AG09319 (cell line): ENCODE data around the gene RSPH9.
"Not testable (repeated sequence)": the region's sequence is repeated elsewhere in the genome, so short reads cannot be mapped to it uniquely, and the experiment has no call there.

Experiments
- DNase-seq: peaks from one replicate; pipeline ENCODE4 v3.0.0-alpha.2; 2010; ENCODE audit warnings: low read depth; ENCODE audit errors: extremely low read depth
- CTCF ChIP-seq: IDR thresholded peaks from 2 replicates; pipeline ENCODE4 v1.5.1; 2011; ENCODE audit warnings: low read depth, mild to moderate bottlenecking, inconsistent platforms, low read length, moderate library complexity

RSPH9 gene

DNA sequence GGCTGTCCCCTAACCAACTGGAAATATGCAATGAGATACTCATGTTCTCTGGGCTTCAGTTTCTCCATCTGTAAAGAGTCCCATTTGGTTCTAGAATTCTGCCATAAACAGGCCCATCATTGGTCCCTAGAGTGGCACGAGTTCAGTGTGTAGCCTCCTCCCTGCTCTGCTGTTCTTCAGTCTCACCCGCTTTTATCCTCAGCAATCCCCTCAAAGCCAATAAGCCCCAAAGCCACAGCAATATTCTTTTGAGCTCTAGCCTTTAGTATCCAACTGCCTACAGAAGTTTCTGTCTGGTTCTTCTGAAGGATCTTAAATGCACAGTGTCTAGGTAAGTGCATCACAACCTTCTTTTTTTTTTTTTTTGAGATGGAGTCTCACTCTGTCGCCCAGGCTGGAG, 52.6 kb downstream of the RSPH9 start:
- DNase-seq: no peak
- no peak for TF ChIP-seq CTCF

- peak; percentile 25 for DNase-seq
- no peak for TF ChIP-seq CTCF
Observed at GRCh38 chr6:43698584-43699349, 53.9 kb downstream of the RSPH9 start.

DNA sequence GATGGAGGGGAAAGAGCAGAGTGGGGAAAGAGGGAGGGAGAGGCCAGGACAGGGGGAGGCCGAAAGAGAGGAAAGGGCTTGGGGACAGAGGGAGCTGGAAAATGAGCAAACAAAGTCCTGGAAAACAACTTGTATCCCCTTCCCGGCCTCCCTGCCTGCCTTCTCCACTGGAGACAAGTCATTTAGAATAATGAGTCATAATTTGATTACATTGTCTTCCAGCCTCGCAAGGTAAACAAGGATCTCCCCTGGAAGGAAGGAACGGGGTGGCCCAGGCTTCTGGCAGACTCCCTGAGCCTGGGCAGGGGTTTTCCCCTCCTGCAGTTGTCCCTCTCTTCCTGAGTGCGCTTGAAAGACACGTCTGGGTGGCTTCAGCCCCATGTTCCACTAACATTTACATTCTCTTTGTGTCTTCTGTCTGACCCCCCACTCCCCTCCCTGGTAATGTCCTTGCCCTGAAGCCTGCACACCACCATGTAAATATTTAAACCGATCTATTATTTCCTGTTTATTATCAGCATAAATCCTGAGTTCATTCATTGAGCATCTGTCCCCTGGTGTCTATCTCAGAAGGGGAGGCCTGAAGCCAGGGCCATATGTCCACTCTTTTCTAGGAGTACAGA, 54.8 kb downstream of the RSPH9 start:
- DNase-seq: no peak
- TF ChIP-seq CTCF: no peak

DNA sequence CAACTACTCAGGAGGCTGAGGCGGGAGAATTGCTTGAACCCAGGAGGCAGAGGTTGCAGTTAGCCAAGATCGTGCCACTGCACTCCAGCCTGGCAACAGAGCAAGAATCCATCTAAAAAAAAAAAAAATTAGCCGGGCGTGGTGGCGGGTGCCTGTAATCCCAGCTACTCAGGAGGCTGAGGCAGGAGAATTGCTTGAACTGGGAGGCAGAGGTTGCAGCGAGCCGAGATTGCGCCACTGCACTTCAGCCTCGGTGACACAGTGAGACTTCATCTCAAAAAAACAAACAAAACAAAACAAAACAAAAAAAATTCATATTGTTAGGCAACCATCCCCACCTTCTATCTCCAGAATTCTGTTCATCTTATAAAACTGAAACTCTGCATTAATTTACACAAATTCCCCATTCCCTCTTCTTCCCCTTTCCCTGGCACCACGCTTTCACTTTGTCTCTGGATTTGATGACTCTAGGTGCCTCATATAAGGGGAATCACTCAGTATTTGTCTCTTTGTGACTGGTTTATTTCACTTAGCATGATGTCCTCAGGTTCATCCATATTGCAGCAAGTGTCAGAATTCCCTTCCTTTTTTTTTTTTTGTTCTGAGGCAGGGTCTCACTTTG, 56.2 kb downstream of the RSPH9 start:
- DNase-seq: not testable (repeated sequence)

DNA sequence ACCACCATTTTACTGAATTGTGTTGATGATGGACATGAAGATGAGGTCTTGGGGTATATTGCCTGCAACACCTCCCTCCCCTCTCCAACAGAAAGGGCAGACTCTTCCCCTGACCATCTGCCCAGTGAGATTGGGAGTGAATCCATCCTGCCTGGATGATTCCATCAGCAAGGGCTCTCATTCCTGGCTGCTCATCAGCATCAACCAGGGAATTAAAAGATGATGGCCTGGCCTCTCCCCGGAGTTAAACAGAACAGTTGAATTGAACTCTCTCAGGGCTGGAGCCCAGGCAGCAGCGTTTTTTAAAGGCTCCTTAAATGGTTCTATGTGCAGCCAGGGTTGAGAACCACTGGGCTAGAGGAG, 57.3 kb downstream of the RSPH9 start:
- no peak for TF ChIP-seq CTCF
- DNase-seq: no peak

- peak; percentile 85 for DNase-seq
- no peak for TF ChIP-seq CTCF
Observed at GRCh38 chr6:43702534-43703440, 58.0 kb downstream of the RSPH9 start.

DNA sequence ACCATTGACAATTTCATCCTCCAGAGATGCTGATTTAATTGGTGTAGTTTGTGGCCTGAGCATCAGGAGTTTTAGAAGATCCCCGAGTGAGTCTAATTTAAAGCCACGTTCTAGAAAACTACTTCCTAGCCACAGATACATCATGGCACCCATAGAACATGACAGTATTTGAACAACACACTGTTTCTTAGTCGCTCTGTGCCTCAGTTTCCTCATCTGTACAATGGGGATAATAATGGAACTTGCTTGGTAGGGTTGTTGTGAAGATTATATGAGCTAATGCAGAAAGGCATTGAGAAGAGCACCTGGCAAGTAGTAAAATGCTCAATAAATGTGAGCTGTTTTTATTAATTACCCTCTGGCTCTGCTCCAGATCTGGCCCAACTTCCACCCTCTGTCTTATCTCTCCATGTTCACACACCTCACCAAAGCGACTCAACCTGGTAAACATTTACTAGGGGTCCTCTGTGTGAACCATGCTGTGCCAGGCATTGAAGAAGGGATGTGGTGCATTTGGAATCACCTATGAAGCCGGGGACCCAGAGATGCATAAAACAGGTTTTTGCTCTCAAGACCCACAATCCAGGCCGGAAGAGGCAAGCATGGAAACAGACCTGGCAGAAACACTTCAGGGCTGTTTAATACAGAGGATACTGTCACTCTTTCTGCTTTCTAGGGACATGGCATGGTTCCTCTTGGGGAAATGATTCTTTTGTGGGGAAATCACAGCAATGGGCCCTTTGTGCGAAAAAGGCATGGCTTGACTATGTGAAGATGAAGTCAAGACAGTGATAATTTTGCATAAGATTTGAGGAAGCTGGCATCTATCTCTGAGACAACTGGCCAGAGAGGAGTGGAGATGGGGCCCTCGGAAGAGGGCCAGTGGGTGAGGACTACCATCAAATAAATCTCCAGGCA, 58.9 kb downstream of the RSPH9 start:
- DNase-seq: no peak
- TF ChIP-seq CTCF: no peak
